Stimulated activated CD4-positive, alpha-beta T cell treated with anti-CD3 and anti-CD28 coated beads, Interleukin-1b, Interleukin-23, amount 100 ng/mL, for 48 hours (primary cell): ENCODE measurements around the gene CERS4.
"Not testable (repeated sequence)": the region's sequence is repeated elsewhere in the genome, so short reads cannot be mapped to it uniquely, and the experiment has no call there.

Source experiments
- DNase-seq: peaks from one replicate; pipeline ENCODE4 v3.0.0-alpha.2; 2020

CERS4 gene

GRCh38 chr19:8269724-8270123 lies 60.6 kb downstream of the CERS4 start:
- no peak for DNase-seq

GRCh38 chr19:8276508-8276907 lies 67.3 kb downstream of the CERS4 start:
- not testable (repeated sequence) for DNase-seq

GRCh38 chr19:8291337-8291736 lies 82.2 kb downstream of the CERS4 start:
- DNase-seq, result not testable (repeated sequence)

- DNase-seq, result no peak
These were observed 93.2 kb downstream of the CERS4 start for GRCh38 chr19:8302357-8302691.

GRCh38 chr19:8302734-8303133 lies 93.6 kb downstream of the CERS4 start:
- no peak for DNase-seq

- DNase-seq, result peak; percentile 35
These were observed 95.9 kb downstream of the CERS4 start for GRCh38 chr19:8304841-8305621.

- no peak for DNase-seq
These were observed 96.6 kb downstream of the CERS4 start for GRCh38 chr19:8305798-8306197.

- no peak for DNase-seq
These were observed 97.3 kb downstream of the CERS4 start for GRCh38 chr19:8306235-8307054.

- no peak for DNase-seq
These were observed 98.3 kb downstream of the CERS4 start for GRCh38 chr19:8307400-8307964.

- peak; percentile 89 for DNase-seq
These were observed 99.0 kb downstream of the CERS4 start, which contains the start of gene CD320 for GRCh38 chr19:8307965-8308866. CD320 (minus strand) TSS chr19:8308358; CDS start chr19:8308290, 68 bp downstream.

- no peak for DNase-seq
These were observed 99.7 kb downstream of the CERS4 start for GRCh38 chr19:8308891-8309291.

- no peak for DNase-seq
These were observed 101.3 kb downstream of the CERS4 start for GRCh38 chr19:8310342-8311055.

GRCh38 chr19:8311461-8312260 lies 102.5 kb downstream of the CERS4 start:
- no peak for DNase-seq
